ENCODE results near the gene SERPINA12.

The SERPINA12 gene

DNA sequence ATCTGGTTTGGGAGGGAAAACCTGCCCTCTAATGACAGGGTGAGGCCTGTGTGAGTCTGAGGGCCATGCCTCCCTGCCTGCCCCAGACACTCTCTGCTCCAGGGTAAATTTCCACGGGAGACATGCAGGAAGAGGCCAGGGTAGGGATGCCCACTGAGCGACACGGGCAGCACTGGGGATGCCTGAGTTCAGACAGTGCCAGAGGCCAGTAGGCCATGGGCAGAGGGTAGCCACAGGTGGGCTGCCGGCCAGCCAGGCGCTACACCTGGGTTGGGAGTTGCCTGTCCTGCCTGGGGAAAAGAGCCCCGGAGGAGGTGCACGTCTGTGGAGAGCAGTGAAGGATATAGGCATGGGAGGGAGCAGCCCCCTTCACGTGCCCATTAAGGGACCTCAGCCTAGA lies 3.6 kb downstream of the SERPINA12 start:
- no peak overlapping the region for H3K4me3 ChIP-seq (ENCODE audit: low read depth, low read length)
- TF ChIP-seq, protein P1, sequence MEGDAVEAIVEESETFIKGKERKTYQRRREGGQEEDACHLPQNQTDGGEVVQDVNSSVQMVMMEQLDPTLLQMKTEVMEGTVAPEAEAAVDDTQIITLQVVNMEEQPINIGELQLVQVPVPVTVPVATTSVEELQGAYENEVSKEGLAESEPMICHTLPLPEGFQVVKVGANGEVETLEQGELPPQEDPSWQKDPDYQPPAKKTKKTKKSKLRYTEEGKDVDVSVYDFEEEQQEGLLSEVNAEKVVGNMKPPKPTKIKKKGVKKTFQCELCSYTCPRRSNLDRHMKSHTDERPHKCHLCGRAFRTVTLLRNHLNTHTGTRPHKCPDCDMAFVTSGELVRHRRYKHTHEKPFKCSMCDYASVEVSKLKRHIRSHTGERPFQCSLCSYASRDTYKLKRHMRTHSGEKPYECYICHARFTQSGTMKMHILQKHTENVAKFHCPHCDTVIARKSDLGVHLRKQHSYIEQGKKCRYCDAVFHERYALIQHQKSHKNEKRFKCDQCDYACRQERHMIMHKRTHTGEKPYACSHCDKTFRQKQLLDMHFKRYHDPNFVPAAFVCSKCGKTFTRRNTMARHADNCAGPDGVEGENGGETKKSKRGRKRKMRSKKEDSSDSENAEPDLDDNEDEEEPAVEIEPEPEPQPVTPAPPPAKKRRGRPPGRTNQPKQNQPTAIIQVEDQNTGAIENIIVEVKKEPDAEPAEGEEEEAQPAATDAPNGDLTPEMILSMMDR (IDR thresholded peaks at IDR 0.05; ENCODE audit: borderline replicate concordance, insufficient read depth, low read depth, low read length), result no peak

DNA sequence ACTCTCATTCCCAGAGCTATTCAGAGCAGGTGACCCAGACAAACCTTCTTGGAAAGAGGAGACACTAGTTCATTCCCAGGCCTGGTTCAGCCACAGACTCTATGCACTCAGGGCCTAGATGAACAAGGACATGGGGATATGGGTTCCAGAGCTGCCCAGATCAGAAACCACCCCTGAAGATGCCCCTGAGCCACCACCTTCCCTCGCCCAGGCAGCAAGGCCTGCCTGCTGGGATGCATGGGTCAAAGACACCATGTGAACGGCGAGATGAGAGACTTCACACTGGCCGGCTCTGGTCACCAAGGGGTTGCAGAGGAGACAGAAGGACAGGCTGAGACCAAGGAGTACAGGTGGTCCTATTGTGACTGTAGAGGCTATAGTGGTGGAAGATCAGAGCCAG lies 4.1 kb downstream of the SERPINA12 start:
- no peak overlapping the region for H3K4me3 ChIP-seq (ENCODE audit: low read depth, low read length)

DNA sequence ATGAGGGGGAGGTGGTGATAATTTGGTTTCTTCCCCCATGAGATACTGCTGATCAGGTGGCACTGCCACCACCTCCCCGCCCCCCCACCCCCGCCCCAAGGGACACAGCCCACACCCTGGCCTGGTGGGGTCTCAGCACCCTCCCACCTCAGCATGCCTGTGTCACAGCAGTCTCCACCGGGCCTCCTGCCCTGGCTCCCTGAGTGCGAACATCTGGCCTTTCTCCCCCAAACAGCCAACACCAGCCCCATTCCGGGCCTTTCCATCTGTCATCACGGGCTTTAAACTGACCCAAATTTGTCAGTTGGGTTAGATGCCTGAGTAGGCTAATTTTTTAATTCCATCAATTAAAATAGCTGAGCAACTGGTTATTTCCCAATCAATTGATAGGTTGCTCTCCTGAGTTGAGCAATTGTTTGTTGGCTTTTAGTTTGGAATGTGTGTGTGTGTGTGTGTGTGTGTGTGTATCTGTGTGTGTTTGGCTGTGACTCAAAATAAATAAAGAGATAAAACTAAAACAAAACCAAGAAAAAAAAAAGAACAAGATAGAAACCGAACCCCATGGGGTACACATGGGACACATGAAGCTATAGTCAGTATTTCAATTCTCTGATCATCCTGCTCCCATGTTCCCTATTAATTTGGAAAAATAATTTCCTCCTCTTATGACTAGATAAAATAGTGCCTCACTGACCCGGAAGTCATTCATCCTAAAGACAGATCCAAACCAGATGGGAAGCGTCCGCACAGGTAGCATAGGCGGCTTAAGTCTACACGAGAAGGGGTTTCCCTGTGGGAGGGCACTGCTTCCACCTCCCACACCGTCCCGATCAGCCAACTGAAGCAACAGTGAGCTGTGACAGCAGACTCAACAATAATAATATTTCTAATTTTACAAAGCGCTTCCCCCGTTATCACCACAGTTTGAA lies 7.4 kb downstream of the SERPINA12 start:
- no peak overlapping the region for H3K4me3 ChIP-seq (ENCODE audit: low read depth, low read length)
- TF ChIP-seq, protein P1 (IDR thresholded peaks at IDR 0.05; ENCODE audit: borderline replicate concordance, insufficient read depth, low read depth, low read length), result no peak

More for the DNA sequence above, 4.1 kb downstream of the SERPINA12 start:
- TF ChIP-seq, protein P1 (IDR thresholded peaks at IDR 0.05; ENCODE audit: borderline replicate concordance, insufficient read depth, low read depth, low read length), result no peak

DNA sequence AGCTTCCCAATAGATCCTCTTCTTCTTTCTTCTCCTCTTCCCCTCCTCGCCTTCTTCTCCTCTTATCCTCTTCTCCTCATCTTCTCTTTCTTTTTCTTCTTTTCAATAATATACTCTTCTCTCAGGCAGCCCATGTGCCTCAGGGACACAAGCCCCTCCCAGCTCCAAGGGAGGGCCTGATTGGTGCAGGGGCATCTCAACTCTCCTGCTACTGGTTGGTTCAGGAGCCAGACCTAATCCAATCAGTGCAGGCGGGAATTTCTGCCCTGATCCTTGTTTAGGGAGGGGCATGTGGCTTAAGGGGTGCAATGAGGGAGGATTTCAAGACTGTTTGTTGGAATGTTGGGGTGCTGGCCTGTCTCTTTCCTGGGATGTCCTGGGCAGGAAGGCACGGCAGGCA lies 9.0 kb downstream of the SERPINA12 start:
- TF ChIP-seq, protein P1 (IDR thresholded peaks at IDR 0.05; ENCODE audit: borderline replicate concordance, insufficient read depth, low read depth, low read length), result no peak

DNA sequence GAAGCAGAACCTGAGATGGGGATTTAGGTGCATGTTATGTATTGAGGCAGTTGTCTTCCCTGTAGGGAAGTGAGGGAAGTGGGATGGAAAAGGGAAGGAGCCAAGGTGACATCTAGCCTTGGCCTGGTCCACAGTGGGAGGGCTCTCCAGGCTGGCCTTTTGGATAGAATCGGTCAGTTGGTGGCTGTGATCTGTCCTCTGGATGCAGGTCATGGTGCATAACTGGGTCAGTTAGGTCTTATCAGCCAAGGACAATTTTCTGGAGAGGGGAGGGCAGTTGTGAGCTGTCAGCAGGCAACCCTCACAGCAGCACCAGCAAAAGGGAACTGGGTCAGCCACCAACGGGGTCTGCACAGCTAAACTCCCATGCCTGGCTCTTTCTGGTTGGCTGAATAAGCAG lies 9.6 kb downstream of the SERPINA12 start:
- H3K4me3 ChIP-seq (ENCODE audit: low read depth, low read length), result no peak overlapping the region
- TF ChIP-seq, protein P1 (IDR thresholded peaks at IDR 0.05; ENCODE audit: borderline replicate concordance, insufficient read depth, low read depth, low read length), result no peak

More for the DNA sequence above, 9.0 kb downstream of the SERPINA12 start:
- no peak overlapping the region for H3K4me3 ChIP-seq (ENCODE audit: low read depth, low read length)

DNA sequence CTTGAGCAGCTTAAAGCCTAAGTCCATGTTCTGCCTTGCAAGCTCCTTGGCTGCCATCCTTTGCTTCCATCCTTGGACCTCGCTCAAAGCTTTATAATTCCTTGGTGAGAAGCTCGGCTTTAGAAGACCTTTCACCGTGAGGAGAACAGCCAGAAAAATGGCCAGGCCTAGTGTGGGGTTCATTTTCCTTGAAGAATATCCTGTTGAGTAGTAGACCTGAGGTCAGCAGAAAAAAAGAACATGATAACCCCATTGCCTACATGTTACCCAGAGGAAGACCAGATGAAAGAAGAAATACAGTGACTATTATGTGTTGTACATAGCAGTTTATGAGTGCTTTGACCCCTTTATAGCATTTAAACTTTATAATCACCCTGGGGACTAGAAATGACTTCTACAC lies 11.1 kb downstream of the SERPINA12 start:
- H3K4me3 ChIP-seq (ENCODE audit: low read depth, low read length), result no peak overlapping the region
- TF ChIP-seq, protein P1 (IDR thresholded peaks at IDR 0.05; ENCODE audit: borderline replicate concordance, insufficient read depth, low read depth, low read length), result no peak

DNA sequence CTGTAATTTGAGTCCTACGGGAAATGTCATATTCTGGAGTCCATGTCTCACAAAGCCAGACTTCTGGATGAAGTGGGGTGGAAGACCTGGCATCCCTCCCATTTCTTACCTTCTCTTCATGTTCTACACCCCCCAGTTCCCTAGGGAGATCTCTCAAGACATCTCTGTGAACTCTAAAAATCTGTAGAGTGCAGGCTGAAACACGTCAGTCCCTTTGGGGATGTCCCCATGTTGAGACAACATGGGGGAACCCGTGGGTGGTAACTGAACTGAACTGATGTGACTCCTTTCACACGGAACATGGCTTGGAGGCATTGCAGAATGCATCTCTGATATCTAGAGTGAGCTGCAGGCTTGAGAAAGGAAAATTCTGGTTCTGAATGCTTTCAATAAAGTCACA lies 15.2 kb downstream of the SERPINA12 start:
- TF ChIP-seq, protein P1 (IDR thresholded peaks at IDR 0.05; ENCODE audit: borderline replicate concordance, insufficient read depth, low read depth, low read length), result no peak
- H3K4me3 ChIP-seq (ENCODE audit: low read depth, low read length), result no peak overlapping the region
